B cell (primary cell): ENCODE results near the gene CD8A.

Experiments
- EZH2 ChIP-seq: IDR thresholded peaks from 2 replicates; pipeline ENCODE4 v1.6.1; 2012; ENCODE audit warnings: borderline replicate concordance, low read depth, mild to moderate bottlenecking, moderate library complexity, low read length; ENCODE audit not compliant: insufficient read depth, poor library complexity, severe bottlenecking
- TF ChIP-seq, protein P1 (sequence below): fragments of 200-600 bp; IDR thresholded peaks from one replicate; pipeline ENCODE4 v1.8.0; 2022; ENCODE audit warnings: antibody characterized with exemption, mild to moderate bottlenecking

- TF ChIP-seq, protein P1, sequence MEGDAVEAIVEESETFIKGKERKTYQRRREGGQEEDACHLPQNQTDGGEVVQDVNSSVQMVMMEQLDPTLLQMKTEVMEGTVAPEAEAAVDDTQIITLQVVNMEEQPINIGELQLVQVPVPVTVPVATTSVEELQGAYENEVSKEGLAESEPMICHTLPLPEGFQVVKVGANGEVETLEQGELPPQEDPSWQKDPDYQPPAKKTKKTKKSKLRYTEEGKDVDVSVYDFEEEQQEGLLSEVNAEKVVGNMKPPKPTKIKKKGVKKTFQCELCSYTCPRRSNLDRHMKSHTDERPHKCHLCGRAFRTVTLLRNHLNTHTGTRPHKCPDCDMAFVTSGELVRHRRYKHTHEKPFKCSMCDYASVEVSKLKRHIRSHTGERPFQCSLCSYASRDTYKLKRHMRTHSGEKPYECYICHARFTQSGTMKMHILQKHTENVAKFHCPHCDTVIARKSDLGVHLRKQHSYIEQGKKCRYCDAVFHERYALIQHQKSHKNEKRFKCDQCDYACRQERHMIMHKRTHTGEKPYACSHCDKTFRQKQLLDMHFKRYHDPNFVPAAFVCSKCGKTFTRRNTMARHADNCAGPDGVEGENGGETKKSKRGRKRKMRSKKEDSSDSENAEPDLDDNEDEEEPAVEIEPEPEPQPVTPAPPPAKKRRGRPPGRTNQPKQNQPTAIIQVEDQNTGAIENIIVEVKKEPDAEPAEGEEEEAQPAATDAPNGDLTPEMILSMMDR, result no peak
- no peak for TF ChIP-seq EZH2
These were observed 24.9 kb upstream of the CD8A start for GRCh38 chr2:86815611-86816010.
